ENCODE data around the gene IFT80. TPM values are rescaled to one million over a fixed set of nuclear protein-coding genes. Genes with fewer than 3 reads are reported as not detected.

The IFT80 gene
- 15.7 and 36.5 TPM in 2 replicates for total RNA-seq (2014; rRNA removed; shearing (Covaris generic))

- DNase-seq (ENCODE audit: low read depth), result peak; percentile 97
Measured at GRCh38 chr3:160399125-160400029, at the start of gene IFT80, which contains the start of gene SMC4. Gene IFT80 (minus strand): TSS chr3:160399225. CDS start chr3:160384600, 14,625 bp downstream. Gene SMC4 (plus strand): TSS chr3:160399650. CDS start chr3:160400827, 1,177 bp downstream.

- no peak for DNase-seq (ENCODE audit: low read depth)
Measured at GRCh38 chr3:160447544-160447943, 48.5 kb upstream of the IFT80 start.

- no peak for DNase-seq (ENCODE audit: low read depth)
Measured at GRCh38 chr3:160446522-160447056, 47.6 kb upstream of the IFT80 start.

GRCh38 chr3:160445854-160446253 lies 46.8 kb upstream of the IFT80 start:
- DNase-seq (ENCODE audit: low read depth), result no peak

GRCh38 chr3:160444411-160444810 lies 45.4 kb upstream of the IFT80 start:
- DNase-seq (ENCODE audit: low read depth), result no peak

GRCh38 chr3:160440687-160441086 lies 41.7 kb upstream of the IFT80 start:
- DNase-seq (ENCODE audit: low read depth), result no peak

- no peak for DNase-seq (ENCODE audit: low read depth)
Measured at GRCh38 chr3:160437083-160437455, 38.0 kb upstream of the IFT80 start.

GRCh38 chr3:160435747-160436146 lies 36.7 kb upstream of the IFT80 start:
- DNase-seq (ENCODE audit: low read depth), result no peak

GRCh38 chr3:160435095-160435494 lies 36.1 kb upstream of the IFT80 start:
- no peak for DNase-seq (ENCODE audit: low read depth)

- DNase-seq (ENCODE audit: low read depth), result no peak
Measured at GRCh38 chr3:160434071-160434470, 35.0 kb upstream of the IFT80 start.

GRCh38 chr3:160427832-160428424 lies 28.9 kb upstream of the IFT80 start:
- DNase-seq (ENCODE audit: low read depth), result no peak

- no peak for DNase-seq (ENCODE audit: low read depth)
Measured at GRCh38 chr3:160417311-160417710, 18.3 kb upstream of the IFT80 start.

- peak; percentile 66 for DNase-seq (ENCODE audit: low read depth)
Measured at GRCh38 chr3:160413613-160414248, 14.7 kb upstream of the IFT80 start.

GRCh38 chr3:160412477-160412876 lies 13.5 kb upstream of the IFT80 start:
- no peak for DNase-seq (ENCODE audit: low read depth)

GRCh38 chr3:160409812-160410610 lies 11.0 kb upstream of the IFT80 start:
- DNase-seq (ENCODE audit: low read depth), result no peak

GRCh38 chr3:160403796-160404470 lies 4.9 kb upstream of the IFT80 start:
- no peak for DNase-seq (ENCODE audit: low read depth)

GRCh38 chr3:160403028-160403545 lies 4.1 kb upstream of the IFT80 start:
- no peak for DNase-seq (ENCODE audit: low read depth)

GRCh38 chr3:160402221-160403027 lies 3.4 kb upstream of the IFT80 start:
- no peak for DNase-seq (ENCODE audit: low read depth)

- peak; percentile 52 for DNase-seq (ENCODE audit: low read depth)
Measured at GRCh38 chr3:160401291-160402095, 2.5 kb upstream of the IFT80 start.

Data from Daoy (cell line).